Measurements from ENCODE around the gene CLIP1. TPM values are rescaled to one million over a fixed set of nuclear protein-coding genes. Genes with fewer than 3 reads are reported as not detected.

Gene CLIP1
- total and polyA plus RNA-seq, 2 donors = 53.4 to 69.2 TPM

DNA sequence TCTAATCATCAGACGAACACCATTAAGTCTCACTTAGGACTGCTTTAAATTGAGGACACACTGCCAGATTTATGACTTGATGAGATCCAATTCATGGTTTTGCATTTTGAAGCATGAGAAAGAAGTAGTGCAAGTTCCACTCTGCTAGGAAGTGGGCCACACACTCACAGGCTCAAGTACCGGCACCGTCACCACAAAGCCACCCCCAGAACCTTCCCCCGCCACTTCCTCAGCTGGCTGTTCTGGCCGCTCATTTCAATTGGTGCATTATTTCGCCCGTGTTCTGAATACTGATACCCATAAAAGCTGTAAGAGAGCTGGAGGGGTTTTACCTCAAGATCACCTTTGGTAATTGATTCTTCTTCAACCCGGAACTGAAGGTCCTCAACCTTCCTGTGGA, 70.1 kb downstream of the CLIP1 start:
- H3K27ac ChIP-seq (ENCODE audit: low read depth) = no peak overlapping the region
- H3K4me3 ChIP-seq (ENCODE audit: low read depth, low read length) = no peak overlapping the region
- no peak for DNase-seq (ENCODE audit: extremely low spot score)
- WGBS = 93% methylated on average over 8 of the region's 8 CpGs
- peaks cover 5% of the 10 kb centered on the region for H3K36me3 ChIP-seq (ENCODE audit: insufficient read depth)
- no peaks in the 10 kb centered on the region for H3K4me1 ChIP-seq (ENCODE audit: insufficient read depth)

DNA sequence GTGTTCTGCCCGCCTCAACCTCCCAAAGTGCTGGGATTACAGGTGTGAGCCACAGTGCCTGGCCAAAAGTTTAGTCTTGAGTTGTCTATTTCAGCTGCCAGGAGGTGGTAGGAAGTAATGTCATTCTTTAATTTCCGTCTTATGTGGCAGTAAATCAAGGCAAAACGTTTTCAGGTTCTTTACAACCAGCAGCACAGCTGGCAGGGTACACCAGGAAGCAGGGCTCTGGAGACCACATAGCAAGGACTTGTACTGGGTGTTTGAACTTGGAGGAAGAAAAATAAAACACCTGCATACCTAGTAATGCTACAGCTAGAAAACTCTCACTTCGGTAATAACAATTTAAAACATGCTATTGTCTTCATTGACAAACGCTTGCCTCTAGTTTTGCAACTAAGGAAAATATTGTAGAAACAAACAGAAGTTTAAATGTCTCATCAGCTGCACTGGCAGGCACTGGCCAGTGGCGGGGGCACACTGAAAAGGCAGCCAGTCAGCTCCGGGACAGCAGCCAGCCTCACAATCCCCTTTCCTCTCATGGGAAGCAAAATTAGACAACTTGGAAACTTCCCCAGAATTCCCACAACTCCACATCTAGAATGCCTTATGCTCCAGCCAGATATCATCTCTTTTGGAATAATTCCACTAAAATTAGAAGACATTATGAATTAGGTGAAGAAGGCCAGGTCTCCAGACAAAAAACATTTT, 72.2 kb downstream of the CLIP1 start:
- H3K36me3 ChIP-seq (ENCODE audit: insufficient read depth) = peaks cover 5% of the 10 kb centered on the region
- peak; percentile 14 for DNase-seq (ENCODE audit: extremely low spot score)
- no peak overlapping the region for H3K27ac ChIP-seq (ENCODE audit: low read depth)

GRCh38 chr12:122349078-122349477, 73.4 kb downstream of the CLIP1 start:
- Histone ChIP-seq H3K4me1 (ENCODE audit: insufficient read depth) (no peaks in the 10 kb centered on the region), H3K4me3 (ENCODE audit: low read depth, low read length) (no peak overlapping the region), H3K27ac (ENCODE audit: low read depth) (no peak overlapping the region), H3K36me3 (ENCODE audit: insufficient read depth) (peaks cover 2% of the 10 kb centered on the region)
- no peak for DNase-seq (ENCODE audit: extremely low spot score)
- WGBS = 83% methylated on average over 4 of the region's 4 CpGs

More for the DNA sequence above, 72.2 kb downstream of the CLIP1 start:
- WGBS = 42% methylated on average over 7 of the region's 7 CpGs
- Histone ChIP-seq H3K4me1 (ENCODE audit: insufficient read depth) (no peaks in the 10 kb centered on the region), H3K4me3 (ENCODE audit: low read depth, low read length) (no peak overlapping the region)

GRCh38 chr12:122348505-122348904, 74.0 kb downstream of the CLIP1 start:
- Histone ChIP-seq H3K36me3 (ENCODE audit: insufficient read depth) (peaks cover 2% of the 10 kb centered on the region), H3K4me3 (ENCODE audit: low read depth, low read length) (no peak overlapping the region), H3K27ac (ENCODE audit: low read depth) (no peak overlapping the region), H3K4me1 (ENCODE audit: insufficient read depth) (no peaks in the 10 kb centered on the region)
- DNase-seq (ENCODE audit: extremely low spot score) = no peak
- 87% methylated on average over 4 of the region's 4 CpGs for WGBS

DNA sequence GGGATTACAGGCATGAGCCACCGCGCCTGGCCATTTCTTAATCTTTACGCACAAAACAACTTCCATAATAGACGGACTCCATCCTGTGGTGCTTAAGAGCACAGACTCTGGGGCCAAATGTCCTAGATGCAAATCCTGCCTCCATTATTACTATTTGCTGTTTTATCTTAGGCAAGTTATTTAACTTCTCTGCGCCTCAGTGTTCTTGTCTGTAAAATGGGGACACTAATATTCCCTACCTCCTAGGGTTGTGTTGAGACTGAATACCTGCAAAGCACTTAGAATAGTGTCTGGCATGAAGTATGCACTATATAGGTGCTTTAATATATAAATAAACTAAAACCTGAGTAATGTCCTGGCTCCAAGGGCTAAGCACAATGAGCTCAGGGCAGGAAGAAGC, 76.4 kb downstream of the CLIP1 start:
- Histone ChIP-seq H3K36me3 (ENCODE audit: insufficient read depth) (no peaks in the 10 kb centered on the region), H3K27ac (ENCODE audit: low read depth) (no peak overlapping the region), H3K4me3 (ENCODE audit: low read depth, low read length) (no peak overlapping the region), H3K4me1 (ENCODE audit: insufficient read depth) (no peaks in the 10 kb centered on the region)
- DNase-seq (ENCODE audit: extremely low spot score) = no peak
- WGBS = 96% methylated on average over 5 of the region's 5 CpGs

- Histone ChIP-seq H3K27ac (ENCODE audit: low read depth) (no peak overlapping the region), H3K36me3 (ENCODE audit: insufficient read depth) (peaks cover 4% of the 10 kb centered on the region)
These were observed 77.4 kb downstream of the CLIP1 start for GRCh38 chr12:122345042-122345441.

DNA sequence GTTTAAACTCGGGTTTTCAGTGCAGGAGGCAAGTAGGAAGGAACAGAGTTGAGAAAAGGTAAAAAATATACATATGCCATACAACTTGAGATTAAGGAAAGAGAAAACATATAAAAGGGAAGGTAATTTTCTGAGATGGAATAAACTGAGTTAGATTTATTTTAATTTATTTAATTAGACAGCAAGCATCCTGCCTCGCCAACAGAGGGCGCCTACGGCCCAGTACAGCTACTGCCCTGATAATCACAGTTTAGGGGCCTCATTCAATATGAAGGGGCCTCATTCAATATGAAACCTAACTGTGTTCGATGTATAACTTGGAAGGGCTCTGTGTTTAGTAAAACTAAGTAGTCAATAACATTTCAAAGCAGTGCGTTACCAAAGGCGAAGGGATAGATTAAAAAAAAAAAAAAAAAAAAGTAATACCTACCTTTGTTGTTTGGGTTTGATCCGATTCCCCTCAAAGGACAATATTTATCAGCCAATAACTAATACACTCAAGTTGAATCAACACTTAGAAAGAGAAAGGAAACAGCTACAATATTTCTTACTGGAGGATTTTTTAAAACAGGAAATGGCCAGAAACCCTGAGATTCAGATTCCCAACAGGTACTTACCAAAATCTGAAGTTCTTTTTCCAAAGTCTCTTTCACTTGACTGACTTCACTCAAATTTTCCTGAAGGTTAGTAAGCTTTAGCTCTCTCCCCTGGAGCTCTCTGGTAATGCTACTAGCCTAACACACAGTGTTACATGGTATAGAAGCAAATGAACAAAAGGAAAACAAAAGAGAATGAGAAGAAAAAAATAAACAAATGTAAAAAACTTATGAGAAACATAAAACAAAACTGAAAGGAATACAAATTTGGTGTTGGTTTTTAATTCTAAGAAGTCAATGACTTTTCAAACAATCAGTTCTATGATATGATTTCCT, 86.2 kb downstream of the CLIP1 start:
- Histone ChIP-seq H3K4me1 (ENCODE audit: insufficient read depth) (no peaks in the 10 kb centered on the region), H3K36me3 (ENCODE audit: insufficient read depth) (peaks cover 8% of the 10 kb centered on the region), H3K27ac (ENCODE audit: low read depth) (no peak overlapping the region), H3K4me3 (ENCODE audit: low read depth, low read length) (no peak overlapping the region)
- WGBS = 83% methylated on average over 8 of the region's 8 CpGs
- DNase-seq (ENCODE audit: extremely low spot score) = no peak

More at GRCh38 chr12:122345042-122345441, 77.4 kb downstream of the CLIP1 start:
- Histone ChIP-seq H3K4me1 (ENCODE audit: insufficient read depth) (no peaks in the 10 kb centered on the region), H3K4me3 (ENCODE audit: low read depth, low read length) (no peak overlapping the region)
- no peak for DNase-seq (ENCODE audit: extremely low spot score)
- WGBS = 93% methylated on average over 2 of the region's 2 CpGs

- WGBS = 88% methylated on average over 14 of the region's 14 CpGs
- peaks cover 5% of the 10 kb centered on the region for H3K36me3 ChIP-seq (ENCODE audit: insufficient read depth)
- DNase-seq (ENCODE audit: extremely low spot score) = no peak
- no peaks in the 10 kb centered on the region for H3K4me1 ChIP-seq (ENCODE audit: insufficient read depth)
- H3K4me3 ChIP-seq (ENCODE audit: low read depth, low read length) = no peak overlapping the region
- H3K27ac ChIP-seq (ENCODE audit: low read depth) = no peak overlapping the region
These were observed 89.1 kb downstream of the CLIP1 start for GRCh38 chr12:122333142-122334087.

GRCh38 chr12:122327494-122328385, 94.7 kb downstream of the CLIP1 start:
- H3K4me3 ChIP-seq (ENCODE audit: low read depth, low read length) = no peak overlapping the region
- H3K27ac ChIP-seq (ENCODE audit: low read depth) = no peak overlapping the region
- DNase-seq (ENCODE audit: extremely low spot score) = no peak
- no peaks in the 10 kb centered on the region for H3K36me3 ChIP-seq (ENCODE audit: insufficient read depth)
- H3K4me1 ChIP-seq (ENCODE audit: insufficient read depth) = no peaks in the 10 kb centered on the region
- 87% methylated on average over 18 of the region's 18 CpGs for WGBS

DNA sequence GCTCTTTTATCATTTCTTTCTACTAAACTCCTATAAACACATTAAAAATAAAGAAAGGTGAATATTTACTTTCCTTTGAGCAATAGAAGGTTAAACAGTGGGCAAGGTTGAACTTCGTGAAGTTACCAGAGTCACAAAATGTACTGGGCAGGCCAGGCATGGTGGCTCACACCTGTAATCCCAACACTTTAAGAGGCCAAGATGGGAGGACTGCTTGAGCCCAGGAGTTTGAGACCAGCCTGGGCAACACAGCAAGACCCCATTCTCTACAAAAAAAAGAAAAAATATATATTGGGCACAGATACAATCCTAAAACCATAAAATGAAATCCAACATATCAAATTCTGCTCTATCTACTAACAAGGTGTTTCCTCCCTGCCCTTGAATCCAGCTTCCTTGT, 95.5 kb downstream of the CLIP1 start:
- no peak overlapping the region for H3K27ac ChIP-seq (ENCODE audit: low read depth)
- H3K4me1 ChIP-seq (ENCODE audit: insufficient read depth) = no peaks in the 10 kb centered on the region
- H3K36me3 ChIP-seq (ENCODE audit: insufficient read depth) = no peaks in the 10 kb centered on the region
- whole genome bisulfite sequencing = 87% methylated on average over 1 of the region's 1 CpG
- DNase-seq (ENCODE audit: extremely low spot score) = no peak
- H3K4me3 ChIP-seq (ENCODE audit: low read depth, low read length) = no peak overlapping the region

DNA sequence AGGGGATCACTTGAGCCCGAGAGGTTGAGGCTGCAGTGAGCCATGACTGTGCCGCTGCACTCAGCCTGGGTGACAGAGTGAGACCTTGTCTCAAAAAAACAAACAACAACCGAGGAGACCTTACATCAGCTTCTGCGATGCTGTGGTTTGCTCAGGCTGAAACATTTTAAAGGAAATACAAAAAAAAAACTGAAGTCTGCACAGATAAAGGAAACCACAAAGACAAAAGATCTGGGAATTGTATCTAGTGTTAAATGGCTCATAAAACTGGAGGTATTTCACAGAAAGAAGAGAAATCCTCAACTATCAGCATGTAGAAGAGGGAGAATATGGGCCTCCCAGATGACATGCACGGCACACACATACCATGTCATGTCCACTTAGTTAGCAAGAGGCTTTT, 95.9 kb downstream of the CLIP1 start:
- Histone ChIP-seq H3K36me3 (ENCODE audit: insufficient read depth) (no peaks in the 10 kb centered on the region), H3K4me3 (ENCODE audit: low read depth, low read length) (no peak overlapping the region), H3K4me1 (ENCODE audit: insufficient read depth) (no peaks in the 10 kb centered on the region), H3K27ac (ENCODE audit: low read depth) (no peak overlapping the region)
- no peak for DNase-seq (ENCODE audit: extremely low spot score)
- 83% methylated on average over 5 of the region's 5 CpGs for WGBS

DNA sequence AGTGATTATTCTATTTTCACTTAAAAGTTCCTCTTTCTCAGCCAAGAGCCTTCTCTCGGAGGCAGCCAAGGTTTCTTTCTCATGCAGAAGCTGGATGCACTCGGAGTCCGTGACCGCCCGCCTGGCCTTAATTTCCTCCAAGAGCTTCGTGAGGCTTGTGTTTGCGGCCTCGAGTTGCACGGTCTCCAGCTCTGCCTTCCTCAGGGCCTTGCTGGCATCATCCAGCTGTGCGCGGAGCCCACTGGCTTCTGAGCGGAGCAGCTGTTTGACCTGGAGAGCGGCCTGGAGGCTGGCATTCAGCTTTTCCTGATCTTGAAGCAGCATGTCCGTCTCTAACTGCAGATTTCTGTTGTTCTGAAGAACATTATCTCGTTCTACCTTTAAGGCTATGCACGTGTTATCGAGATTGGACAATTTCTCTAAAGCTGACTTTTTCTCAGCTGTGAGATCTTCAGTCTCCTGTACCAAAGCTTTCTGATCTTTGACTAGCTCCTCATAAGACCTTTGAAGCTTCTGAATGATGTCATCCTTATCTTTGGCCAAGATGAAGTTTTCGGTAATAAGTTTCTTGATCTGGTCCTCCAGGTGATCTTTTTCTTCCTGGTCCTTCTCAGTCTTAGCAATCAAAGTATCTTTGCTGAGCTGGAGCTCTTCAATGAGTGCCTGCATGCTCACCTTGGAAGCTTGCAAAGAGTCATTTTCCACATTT, 99.0 kb downstream of the CLIP1 start:
- DNase-seq (ENCODE audit: extremely low spot score) = no peak
- H3K4me1 ChIP-seq (ENCODE audit: insufficient read depth) = no peaks in the 10 kb centered on the region
- no peak overlapping the region for H3K4me3 ChIP-seq (ENCODE audit: low read depth, low read length)
- H3K36me3 ChIP-seq (ENCODE audit: insufficient read depth) = no peaks in the 10 kb centered on the region
- H3K27ac ChIP-seq (ENCODE audit: low read depth) = no peak overlapping the region
- WGBS = 94% methylated on average over 18 of the region's 18 CpGs

Data from urinary bladder (tissue), 4 donors.